GM19193 (cell line): ENCODE data around the gene ARHGAP25.

Experiments used
- POLR2A ChIP-seq: IDR thresholded peaks from 4 replicates; pipeline ENCODE4 v1.6.1; 2011; ENCODE audit not compliant: insufficient read depth, insufficient read length; ENCODE audit errors: extremely low read depth

ARHGAP25 gene

DNA sequence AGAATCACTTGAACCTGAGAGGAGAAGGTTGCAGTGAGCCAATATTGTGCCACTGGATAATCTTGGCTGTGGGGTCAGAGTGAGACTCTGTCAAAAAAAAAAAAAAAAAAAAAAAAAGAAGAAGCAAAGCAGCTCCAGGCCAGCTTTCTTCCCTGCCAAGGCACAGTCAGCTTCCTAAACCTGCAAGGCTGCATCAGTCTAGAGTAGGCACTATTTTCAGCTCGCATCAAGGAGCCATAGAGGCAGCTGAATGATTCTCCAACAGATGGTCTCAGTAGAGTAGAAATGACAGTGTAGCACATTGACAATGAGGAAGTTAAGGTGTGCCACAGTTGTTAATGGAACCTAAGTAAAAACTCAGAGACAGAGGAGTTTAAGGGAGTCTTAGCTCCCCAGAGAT is 101.0 kb downstream of the ARHGAP25 start:
- no peak for TF ChIP-seq POLR2A

DNA sequence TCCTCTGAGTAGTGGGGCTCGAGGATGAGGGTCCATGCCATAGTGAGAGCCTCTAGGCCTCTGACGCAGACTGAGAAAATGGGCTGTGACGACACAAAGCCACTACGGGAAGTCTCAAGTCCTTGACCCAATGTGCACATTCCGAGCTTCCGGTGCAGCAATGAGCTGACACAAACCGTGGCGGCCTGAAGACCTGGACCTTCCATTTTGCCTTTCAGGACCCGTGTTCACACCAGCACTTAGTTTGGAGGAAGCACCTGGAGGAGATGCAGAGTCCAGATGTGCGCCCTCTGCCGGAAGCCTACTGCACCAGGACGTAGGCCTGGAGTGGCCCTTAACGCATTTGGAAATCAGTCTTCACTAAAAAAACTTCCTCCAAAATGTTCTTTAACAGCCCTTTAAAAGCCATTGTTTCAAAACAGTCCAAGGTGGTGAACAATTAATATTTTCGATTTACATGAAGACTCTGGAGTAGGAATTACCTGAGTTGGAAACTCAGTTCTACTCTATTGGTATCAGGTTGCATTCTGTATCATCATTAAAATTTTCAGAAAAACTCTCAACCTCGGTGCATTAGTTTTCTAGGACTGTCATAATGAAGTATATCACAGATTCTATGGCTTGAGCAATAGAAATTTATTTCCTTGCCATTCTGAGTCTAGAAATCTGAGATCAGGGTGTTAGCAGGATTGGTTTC is 102.7 kb downstream of the ARHGAP25 start:
- no peak for TF ChIP-seq POLR2A

GRCh38 chr2:68837861-68838341 is 103.3 kb downstream of the ARHGAP25 start:
- TF ChIP-seq POLR2A, result no peak

DNA sequence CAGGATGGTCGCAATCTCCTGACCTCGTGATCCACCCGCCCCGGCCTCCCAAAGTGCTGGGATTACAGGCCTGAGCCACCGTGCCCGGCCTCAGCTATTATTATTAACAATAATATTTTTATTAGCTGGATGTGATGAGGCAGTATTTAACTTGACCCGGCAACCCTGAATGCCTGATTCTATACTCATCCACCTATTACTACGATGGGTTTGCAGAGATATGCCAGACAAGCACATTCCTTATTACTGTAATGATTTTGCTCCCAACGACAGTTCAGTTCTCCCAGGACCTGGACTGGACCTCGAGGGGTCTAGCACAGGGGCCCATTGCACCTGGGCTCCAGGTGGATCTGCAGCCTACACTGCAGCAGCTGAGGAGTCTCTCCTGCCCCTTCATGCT is 104.0 kb downstream of the ARHGAP25 start:
- no peak for TF ChIP-seq POLR2A

GRCh38 chr2:68839260-68839833 is 104.7 kb downstream of the ARHGAP25 start:
- no peak for TF ChIP-seq POLR2A

- TF ChIP-seq POLR2A, result no peak
These were observed 110.4 kb downstream of the ARHGAP25 start for GRCh38 chr2:68845043-68845442.

DNA sequence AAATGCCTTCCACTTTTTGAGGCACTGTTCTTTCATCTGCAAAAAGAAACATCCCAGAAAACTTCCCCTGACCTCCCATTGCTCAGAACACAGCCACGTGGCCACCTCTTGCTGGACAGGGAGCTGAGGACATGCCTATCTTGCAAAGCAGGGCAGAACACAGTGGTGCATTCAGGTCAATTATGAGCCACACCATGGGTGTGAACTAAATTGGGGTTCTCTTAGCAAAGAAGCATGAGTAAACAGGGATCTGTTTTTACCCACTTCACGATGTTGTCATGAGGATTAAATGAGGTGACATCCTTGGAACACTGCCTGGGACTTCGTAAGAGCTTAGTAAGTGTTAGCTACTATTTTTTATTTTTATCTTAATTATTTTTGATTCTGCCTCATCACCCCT is 111.5 kb downstream of the ARHGAP25 start:
- no peak for TF ChIP-seq POLR2A

DNA sequence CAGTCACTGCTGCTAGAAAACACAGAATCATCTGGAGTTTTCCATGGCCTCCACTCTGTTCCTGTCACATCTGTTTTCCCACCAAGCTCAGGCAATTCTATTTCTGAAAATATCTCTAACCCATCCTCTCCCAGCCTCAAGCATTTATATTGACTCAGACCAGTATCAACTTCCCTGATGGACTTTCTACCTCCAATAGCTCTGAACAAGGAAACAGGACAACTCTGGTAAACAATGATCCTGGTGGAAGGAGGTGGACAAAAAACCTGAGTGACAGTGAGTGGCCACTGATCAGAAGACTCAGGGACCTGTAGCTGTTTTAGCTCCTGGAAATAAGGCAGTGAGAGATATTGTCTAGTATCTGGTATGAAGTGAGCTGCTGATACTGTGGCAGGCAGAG is 113.1 kb downstream of the ARHGAP25 start:
- TF ChIP-seq POLR2A, result no peak

DNA sequence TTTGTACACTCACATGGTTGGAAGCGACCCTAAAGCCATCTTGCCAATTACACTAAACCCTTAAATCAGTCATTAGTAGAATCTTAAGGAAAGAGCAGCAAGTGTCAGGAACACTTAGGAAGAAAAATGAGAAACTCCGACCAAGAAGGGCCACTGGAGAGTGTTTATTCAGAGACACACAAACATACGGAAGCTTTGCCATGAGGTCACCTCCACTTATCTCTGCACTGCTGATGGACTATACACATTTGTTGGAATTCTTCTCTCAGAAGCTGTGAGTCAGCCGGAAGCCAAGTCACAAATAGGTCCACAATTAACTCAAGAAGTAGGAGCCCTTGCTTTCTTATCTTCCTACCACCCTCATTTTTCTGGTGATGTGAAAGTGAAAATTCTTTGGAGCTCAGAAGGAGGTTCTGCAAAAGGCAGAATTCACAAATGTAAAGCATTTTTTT is 115.0 kb downstream of the ARHGAP25 start:
- TF ChIP-seq POLR2A, result no peak

GRCh38 chr2:68850524-68850923 is 115.9 kb downstream of the ARHGAP25 start:
- TF ChIP-seq POLR2A, result no peak

DNA sequence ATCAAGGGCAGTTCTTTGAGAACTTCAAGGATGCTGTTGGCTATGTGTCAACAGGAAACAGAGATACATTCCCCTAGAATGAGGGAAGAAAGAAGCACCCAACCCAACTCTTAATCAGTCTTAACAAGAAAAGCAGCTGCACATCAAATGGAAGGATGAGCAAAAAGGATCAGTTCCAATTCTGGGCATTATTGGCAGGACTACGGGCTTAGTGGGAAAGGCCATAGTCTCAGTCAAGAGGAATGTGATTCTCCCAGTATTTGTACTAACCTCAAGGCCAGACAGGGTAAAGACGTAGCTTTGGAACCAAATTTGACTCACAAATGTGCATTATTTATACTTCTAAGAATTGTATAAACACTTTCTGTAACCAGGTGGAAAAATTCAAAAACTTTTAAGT is 118.4 kb downstream of the ARHGAP25 start:
- TF ChIP-seq POLR2A, result no peak

- no peak for TF ChIP-seq POLR2A
These were observed 119.3 kb downstream of the ARHGAP25 start for GRCh38 chr2:68853915-68854314.

GRCh38 chr2:68854476-68854875 is 119.9 kb downstream of the ARHGAP25 start:
- no peak for TF ChIP-seq POLR2A

- TF ChIP-seq POLR2A, result no peak
These were observed 120.9 kb downstream of the ARHGAP25 start for GRCh38 chr2:68855550-68855949.

DNA sequence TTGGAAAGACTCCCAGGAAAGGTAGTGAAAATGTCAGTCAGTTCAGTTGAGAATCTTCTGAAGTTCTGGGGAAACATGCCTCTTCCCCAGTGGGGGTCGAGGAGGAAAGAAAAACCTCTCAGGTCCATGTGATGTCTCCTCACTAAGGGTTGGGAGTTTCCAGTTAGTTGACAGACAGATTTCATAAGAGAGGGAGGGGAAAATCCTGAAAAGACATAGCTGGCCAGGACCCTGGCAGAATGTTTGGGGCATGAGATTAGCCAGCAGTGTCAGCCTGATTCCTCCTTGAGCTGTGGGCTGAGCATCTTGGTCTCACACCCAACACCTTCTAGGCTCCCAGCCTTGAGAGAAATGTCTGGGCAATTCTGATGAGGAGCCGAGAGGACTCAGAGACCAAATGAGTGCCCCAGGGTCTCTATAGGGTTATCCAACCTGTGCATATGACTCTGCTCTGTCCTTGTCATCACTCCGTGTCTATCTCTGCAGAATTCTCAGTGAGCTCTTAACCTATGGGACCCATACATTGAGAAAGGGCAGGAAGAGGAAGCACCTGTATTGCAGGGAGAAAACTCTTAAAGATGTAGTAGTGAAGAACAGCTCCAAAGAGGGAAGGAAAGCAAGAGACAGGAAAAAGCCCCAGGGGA is 122.7 kb downstream of the ARHGAP25 start:
- no peak for TF ChIP-seq POLR2A
